A549 (cell line): Measurements from ENCODE around the gene MRPL33.

ENCODE experiments used
- MAZ ChIP-seq: fragments of 150-350 bp; IDR thresholded peaks from 2 replicates; pipeline ENCODE4 v1.6.1; 2014; ENCODE audit warnings: antibody characterized with exemption, low read depth, low read length, borderline replicate concordance
- SREBF2 ChIP-seq: fragments of 450-650 bp; IDR thresholded peaks from 2 replicates; pipeline ENCODE4 v1.6.1; 2014; ENCODE audit warnings: mild to moderate bottlenecking, moderate library complexity
- TF ChIP-seq, protein P1 (sequence below): fragments of >200 bp; sonication (Bioruptor Twin); formaldehyde crosslinking; IDR thresholded peaks from 3 replicates; pipeline ENCODE4 v1.5.1; 2016

DNA sequence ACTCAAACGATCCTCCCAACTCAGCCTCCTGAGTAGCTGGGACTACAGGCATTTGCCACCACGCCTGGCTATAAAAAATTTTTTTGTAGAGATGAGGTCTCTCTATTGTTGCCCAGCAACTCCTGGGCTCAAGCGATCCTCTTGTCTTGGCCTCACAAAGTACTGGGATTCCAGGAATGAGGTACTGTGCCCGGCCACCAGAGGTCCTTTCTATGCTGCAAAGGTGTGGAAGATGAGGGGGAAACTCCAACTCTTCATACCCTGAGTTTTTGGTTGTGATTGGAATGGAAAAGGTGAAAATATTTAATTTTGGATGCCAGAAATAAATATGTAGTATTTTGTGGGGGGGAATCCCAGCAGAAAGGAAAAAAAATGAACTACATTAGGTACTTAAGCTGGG lies 36.0 kb downstream of the MRPL33 start:
- TF ChIP-seq, protein P1, sequence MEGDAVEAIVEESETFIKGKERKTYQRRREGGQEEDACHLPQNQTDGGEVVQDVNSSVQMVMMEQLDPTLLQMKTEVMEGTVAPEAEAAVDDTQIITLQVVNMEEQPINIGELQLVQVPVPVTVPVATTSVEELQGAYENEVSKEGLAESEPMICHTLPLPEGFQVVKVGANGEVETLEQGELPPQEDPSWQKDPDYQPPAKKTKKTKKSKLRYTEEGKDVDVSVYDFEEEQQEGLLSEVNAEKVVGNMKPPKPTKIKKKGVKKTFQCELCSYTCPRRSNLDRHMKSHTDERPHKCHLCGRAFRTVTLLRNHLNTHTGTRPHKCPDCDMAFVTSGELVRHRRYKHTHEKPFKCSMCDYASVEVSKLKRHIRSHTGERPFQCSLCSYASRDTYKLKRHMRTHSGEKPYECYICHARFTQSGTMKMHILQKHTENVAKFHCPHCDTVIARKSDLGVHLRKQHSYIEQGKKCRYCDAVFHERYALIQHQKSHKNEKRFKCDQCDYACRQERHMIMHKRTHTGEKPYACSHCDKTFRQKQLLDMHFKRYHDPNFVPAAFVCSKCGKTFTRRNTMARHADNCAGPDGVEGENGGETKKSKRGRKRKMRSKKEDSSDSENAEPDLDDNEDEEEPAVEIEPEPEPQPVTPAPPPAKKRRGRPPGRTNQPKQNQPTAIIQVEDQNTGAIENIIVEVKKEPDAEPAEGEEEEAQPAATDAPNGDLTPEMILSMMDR, result peak; percentile 69
- no peak for TF ChIP-seq MAZ
- no peak for TF ChIP-seq SREBF2
